SK-N-MC (cell line): Measurements from ENCODE around the gene OVOL3.

Experiments used
- EZH2 ChIP-seq: fragments of 200-600 bp; sonication (generic); IDR thresholded peaks from one replicate; pipeline ENCODE4 v1.6.1; 2017; ENCODE audit warnings: antibody characterized with exemption
- FOXP2 ChIP-seq: optimal IDR thresholded peaks from 2 replicates; pipeline ENCODE3; 2011; ENCODE audit warnings: mild to moderate bottlenecking, moderate library complexity; ENCODE audit not compliant: insufficient read depth; ENCODE audit errors: extremely low read length, control extremely low read depth
- POLR2AphosphoS5 ChIP-seq: IDR thresholded peaks from 2 replicates; pipeline ENCODE4 v1.6.1; 2012; ENCODE audit warnings: mild to moderate bottlenecking, low read depth, low read length, borderline replicate concordance

DNA sequence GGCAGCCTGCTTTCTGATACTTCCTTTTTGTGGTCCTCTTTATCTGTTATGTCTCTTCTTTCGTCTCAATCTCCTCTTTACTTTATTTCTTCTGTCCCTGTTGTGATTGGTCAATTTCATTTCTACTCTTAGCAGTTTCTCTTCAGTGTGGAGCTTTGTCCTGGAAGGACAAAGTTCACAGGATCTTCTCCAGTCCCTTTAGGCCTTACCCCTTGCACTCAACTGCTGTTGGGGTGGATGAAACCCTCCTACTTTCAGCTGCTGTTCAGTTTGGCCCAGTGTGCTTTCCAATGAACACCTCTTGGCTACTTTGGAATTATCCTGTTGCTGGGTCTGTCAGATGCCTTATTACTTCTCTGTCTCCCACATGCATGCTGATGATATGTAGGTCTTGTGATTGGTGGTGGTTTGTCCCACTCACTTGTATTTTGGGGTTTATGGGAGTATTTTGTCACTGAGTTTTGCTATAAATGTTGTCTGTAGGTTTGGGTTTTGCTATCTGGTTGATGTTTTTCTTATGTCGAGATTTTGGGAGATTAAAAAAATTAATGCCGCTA is 31.5 kb upstream of the OVOL3 start:
- TF ChIP-seq POLR2AphosphoS5 (no peak), FOXP2 (no peak), EZH2 (no peak)
